ENCODE measurements around the gene ITGA2B.

GRCh38 chr17:44376779-44377178, 12.7 kb downstream of the ITGA2B start:
- no peak for TF ChIP-seq RXRA (IDR thresholded peaks at IDR 0.05)
- no peak for TF ChIP-seq JUND (IDR thresholded peaks at IDR 0.05)
